ENCODE data around the gene PDZRN3.
"Not testable (repeated sequence)": the region's sequence is repeated elsewhere in the genome, so short reads cannot be mapped to it uniquely, and the experiment has no call there.

The PDZRN3 gene

GRCh38 chr3:73470860-73471259, 153.9 kb downstream of the PDZRN3 start:
- Histone ChIP-seq H3K4me3 (ENCODE audit: low read depth in 1 of 2, low read length in 2 of 2) (no peak overlapping the region), H3K27ac (ENCODE audit: low read depth, low read length) (no peak overlapping the region), H3K27me3 (ENCODE audit: control insufficient read depth in 1 of 2, insufficient read depth in 2 of 2, low read length in 2 of 2) (no peaks in the 10 kb centered on the region), H3K9ac (ENCODE audit: low read depth in 1 of 2, low read length in 2 of 2) (no peak overlapping the region), H3K4me1 (ENCODE audit: control insufficient read depth in 1 of 2, insufficient read depth in 2 of 2, low read length in 2 of 2) (peaks cover 16% of the 10 kb centered on the region in 2 donors), H3K36me3 (ENCODE audit: control insufficient read depth in 1 of 2, insufficient read depth in 2 of 2, low read length in 2 of 2) (no peaks in the 10 kb centered on the region), H3K9me3 (ENCODE audit: control insufficient read depth in 1 of 2, low read length in 2 of 2) (no peaks in the 10 kb centered on the region)

GRCh38 chr3:73469331-73469730, 155.4 kb downstream of the PDZRN3 start:
- Histone ChIP-seq H3K9me3 (ENCODE audit: control insufficient read depth in 1 of 2, low read length in 2 of 2) (no peaks in the 10 kb centered on the region), H3K36me3 (ENCODE audit: control insufficient read depth in 1 of 2, insufficient read depth in 2 of 2, low read length in 2 of 2) (no peaks in the 10 kb centered on the region), H3K9ac (ENCODE audit: low read depth in 1 of 2, low read length in 2 of 2) (no peak overlapping the region), H3K27ac (ENCODE audit: low read depth, low read length) (no peak overlapping the region), H3K4me3 (ENCODE audit: low read depth in 1 of 2, low read length in 2 of 2) (no peak overlapping the region), H3K4me1 (ENCODE audit: control insufficient read depth in 1 of 2, insufficient read depth in 2 of 2, low read length in 2 of 2) (peaks cover 8 to 11% of the 10 kb centered on the region in 2 donors), H3K27me3 (ENCODE audit: control insufficient read depth in 1 of 2, insufficient read depth in 2 of 2, low read length in 2 of 2) (no peaks in the 10 kb centered on the region)

GRCh38 chr3:73467211-73467610, 157.5 kb downstream of the PDZRN3 start:
- no peaks in the 10 kb centered on the region for H3K9me3 ChIP-seq (ENCODE audit: control insufficient read depth in 1 of 2, low read length in 2 of 2)
- no peaks in the 10 kb centered on the region for H3K27me3 ChIP-seq (ENCODE audit: control insufficient read depth in 1 of 2, insufficient read depth in 2 of 2, low read length in 2 of 2)
- no peaks in the 10 kb centered on the region for H3K36me3 ChIP-seq (ENCODE audit: control insufficient read depth in 1 of 2, insufficient read depth in 2 of 2, low read length in 2 of 2)
- no peaks in the 10 kb centered on the region for H3K4me1 ChIP-seq (ENCODE audit: control insufficient read depth in 1 of 2, insufficient read depth in 2 of 2, low read length in 2 of 2)
- H3K27ac ChIP-seq (ENCODE audit: low read depth, low read length) = no peak overlapping the region
- no peak overlapping the region for H3K4me3 ChIP-seq (ENCODE audit: low read depth in 1 of 2, low read length in 2 of 2)
- H3K9ac ChIP-seq (ENCODE audit: low read depth in 1 of 2, low read length in 2 of 2) = no peak overlapping the region

GRCh38 chr3:73465926-73466325, 158.8 kb downstream of the PDZRN3 start:
- Histone ChIP-seq H3K27ac (ENCODE audit: low read depth, low read length) (no peak overlapping the region), H3K4me3 (ENCODE audit: low read depth in 1 of 2, low read length in 2 of 2) (no peak overlapping the region), H3K9me3 (ENCODE audit: control insufficient read depth in 1 of 2, low read length in 2 of 2) (no peaks in the 10 kb centered on the region), H3K27me3 (ENCODE audit: control insufficient read depth in 1 of 2, insufficient read depth in 2 of 2, low read length in 2 of 2) (no peaks in the 10 kb centered on the region), H3K36me3 (ENCODE audit: control insufficient read depth in 1 of 2, insufficient read depth in 2 of 2, low read length in 2 of 2) (no peaks in the 10 kb centered on the region), H3K4me1 (ENCODE audit: control insufficient read depth in 1 of 2, insufficient read depth in 2 of 2, low read length in 2 of 2) (no peaks in the 10 kb centered on the region), H3K9ac (ENCODE audit: low read depth in 1 of 2, low read length in 2 of 2) (no peak overlapping the region)

GRCh38 chr3:73464126-73464525, 160.6 kb downstream of the PDZRN3 start:
- H3K27ac ChIP-seq (ENCODE audit: low read depth, low read length) = not testable (repeated sequence)

GRCh38 chr3:73461547-73461946, 163.2 kb downstream of the PDZRN3 start:
- Histone ChIP-seq H3K9me3 (ENCODE audit: control insufficient read depth in 1 of 2, low read length in 2 of 2) (no peaks in the 10 kb centered on the region), H3K36me3 (ENCODE audit: control insufficient read depth in 1 of 2, insufficient read depth in 2 of 2, low read length in 2 of 2) (no peaks in the 10 kb centered on the region), H3K27ac (ENCODE audit: low read depth, low read length) (no peak overlapping the region), H3K9ac (ENCODE audit: low read depth in 1 of 2, low read length in 2 of 2) (no peak overlapping the region), H3K4me3 (ENCODE audit: low read depth in 1 of 2, low read length in 2 of 2) (no peak overlapping the region), H3K27me3 (ENCODE audit: control insufficient read depth in 1 of 2, insufficient read depth in 2 of 2, low read length in 2 of 2) (no peaks in the 10 kb centered on the region), H3K4me1 (ENCODE audit: control insufficient read depth in 1 of 2, insufficient read depth in 2 of 2, low read length in 2 of 2) (no peaks in the 10 kb centered on the region)

More at GRCh38 chr3:73464126-73464525, 160.6 kb downstream of the PDZRN3 start:
- H3K27me3 ChIP-seq (ENCODE audit: control insufficient read depth in 1 of 2, insufficient read depth in 2 of 2, low read length in 2 of 2); H3K4me3 ChIP-seq (ENCODE audit: low read depth in 1 of 2, low read length in 2 of 2); H3K9me3 ChIP-seq (ENCODE audit: control insufficient read depth in 1 of 2, low read length in 2 of 2); H3K36me3 ChIP-seq (ENCODE audit: control insufficient read depth in 1 of 2, insufficient read depth in 2 of 2, low read length in 2 of 2); H3K9ac ChIP-seq (ENCODE audit: low read depth in 1 of 2, low read length in 2 of 2); H3K4me1 ChIP-seq (ENCODE audit: control insufficient read depth in 1 of 2, insufficient read depth in 2 of 2, low read length in 2 of 2): not testable (repeated sequence)

- no peak overlapping the region for H3K27ac ChIP-seq (ENCODE audit: low read depth, low read length)
- no peak overlapping the region for H3K9ac ChIP-seq (ENCODE audit: low read depth in 1 of 2, low read length in 2 of 2)
- no peaks in the 10 kb centered on the region for H3K36me3 ChIP-seq (ENCODE audit: control insufficient read depth in 1 of 2, insufficient read depth in 2 of 2, low read length in 2 of 2)
- H3K9me3 ChIP-seq (ENCODE audit: control insufficient read depth in 1 of 2, low read length in 2 of 2) = no peaks in the 10 kb centered on the region
- H3K4me3 ChIP-seq (ENCODE audit: low read depth in 1 of 2, low read length in 2 of 2) = no peak overlapping the region
- H3K27me3 ChIP-seq (ENCODE audit: control insufficient read depth in 1 of 2, insufficient read depth in 2 of 2, low read length in 2 of 2) = no peaks in the 10 kb centered on the region
- no peaks in the 10 kb centered on the region for H3K4me1 ChIP-seq (ENCODE audit: control insufficient read depth in 1 of 2, insufficient read depth in 2 of 2, low read length in 2 of 2)
Observed at GRCh38 chr3:73459711-73460110, 165.0 kb downstream of the PDZRN3 start.

- H3K4me1 ChIP-seq (ENCODE audit: control insufficient read depth in 1 of 2, insufficient read depth in 2 of 2, low read length in 2 of 2) = peaks cover 12 to 21% of the 10 kb centered on the region in 2 donors
- H3K36me3 ChIP-seq (ENCODE audit: control insufficient read depth in 1 of 2, insufficient read depth in 2 of 2, low read length in 2 of 2) = no peaks in the 10 kb centered on the region
- H3K9me3 ChIP-seq (ENCODE audit: control insufficient read depth in 1 of 2, low read length in 2 of 2) = no peaks in the 10 kb centered on the region
- H3K9ac ChIP-seq (ENCODE audit: low read depth in 1 of 2, low read length in 2 of 2) = no peak overlapping the region
- no peak overlapping the region for H3K4me3 ChIP-seq (ENCODE audit: low read depth in 1 of 2, low read length in 2 of 2)
- no peak overlapping the region for H3K27ac ChIP-seq (ENCODE audit: low read depth, low read length)
- no peaks in the 10 kb centered on the region for H3K27me3 ChIP-seq (ENCODE audit: control insufficient read depth in 1 of 2, insufficient read depth in 2 of 2, low read length in 2 of 2)
Observed at GRCh38 chr3:73453666-73454065, 171.1 kb downstream of the PDZRN3 start.

- peaks cover 12 to 26% of the 10 kb centered on the region in 2 donors for H3K4me1 ChIP-seq (ENCODE audit: control insufficient read depth in 1 of 2, insufficient read depth in 2 of 2, low read length in 2 of 2)
- H3K27ac ChIP-seq (ENCODE audit: low read depth, low read length) = no peak overlapping the region
Observed at GRCh38 chr3:73452729-73453128, 172.0 kb downstream of the PDZRN3 start.

GRCh38 chr3:73451301-73451944, 173.3 kb downstream of the PDZRN3 start:
- Histone ChIP-seq H3K27ac (ENCODE audit: low read depth, low read length) (no peak overlapping the region), H3K36me3 (ENCODE audit: control insufficient read depth in 1 of 2, insufficient read depth in 2 of 2, low read length in 2 of 2) (no peaks in the 10 kb centered on the region), H3K27me3 (ENCODE audit: control insufficient read depth in 1 of 2, insufficient read depth in 2 of 2, low read length in 2 of 2) (no peaks in the 10 kb centered on the region), H3K4me1 (ENCODE audit: control insufficient read depth in 1 of 2, insufficient read depth in 2 of 2, low read length in 2 of 2) (peaks cover 12 to 26% of the 10 kb centered on the region in 2 donors), H3K9ac (ENCODE audit: low read depth in 1 of 2, low read length in 2 of 2) (no peak overlapping the region), H3K4me3 (ENCODE audit: low read depth in 1 of 2, low read length in 2 of 2) (no peak overlapping the region), H3K9me3 (ENCODE audit: control insufficient read depth in 1 of 2, low read length in 2 of 2) (no peaks in the 10 kb centered on the region)

More at GRCh38 chr3:73452729-73453128, 172.0 kb downstream of the PDZRN3 start:
- Histone ChIP-seq H3K36me3 (ENCODE audit: control insufficient read depth in 1 of 2, insufficient read depth in 2 of 2, low read length in 2 of 2) (no peaks in the 10 kb centered on the region), H3K9me3 (ENCODE audit: control insufficient read depth in 1 of 2, low read length in 2 of 2) (no peaks in the 10 kb centered on the region), H3K4me3 (ENCODE audit: low read depth in 1 of 2, low read length in 2 of 2) (no peak overlapping the region), H3K9ac (ENCODE audit: low read depth in 1 of 2, low read length in 2 of 2) (no peak overlapping the region), H3K27me3 (ENCODE audit: control insufficient read depth in 1 of 2, insufficient read depth in 2 of 2, low read length in 2 of 2) (no peaks in the 10 kb centered on the region)

All from duodenal mucosa (tissue), 2 donors.